ENCODE measurements around the gene ACADL.

DNA sequence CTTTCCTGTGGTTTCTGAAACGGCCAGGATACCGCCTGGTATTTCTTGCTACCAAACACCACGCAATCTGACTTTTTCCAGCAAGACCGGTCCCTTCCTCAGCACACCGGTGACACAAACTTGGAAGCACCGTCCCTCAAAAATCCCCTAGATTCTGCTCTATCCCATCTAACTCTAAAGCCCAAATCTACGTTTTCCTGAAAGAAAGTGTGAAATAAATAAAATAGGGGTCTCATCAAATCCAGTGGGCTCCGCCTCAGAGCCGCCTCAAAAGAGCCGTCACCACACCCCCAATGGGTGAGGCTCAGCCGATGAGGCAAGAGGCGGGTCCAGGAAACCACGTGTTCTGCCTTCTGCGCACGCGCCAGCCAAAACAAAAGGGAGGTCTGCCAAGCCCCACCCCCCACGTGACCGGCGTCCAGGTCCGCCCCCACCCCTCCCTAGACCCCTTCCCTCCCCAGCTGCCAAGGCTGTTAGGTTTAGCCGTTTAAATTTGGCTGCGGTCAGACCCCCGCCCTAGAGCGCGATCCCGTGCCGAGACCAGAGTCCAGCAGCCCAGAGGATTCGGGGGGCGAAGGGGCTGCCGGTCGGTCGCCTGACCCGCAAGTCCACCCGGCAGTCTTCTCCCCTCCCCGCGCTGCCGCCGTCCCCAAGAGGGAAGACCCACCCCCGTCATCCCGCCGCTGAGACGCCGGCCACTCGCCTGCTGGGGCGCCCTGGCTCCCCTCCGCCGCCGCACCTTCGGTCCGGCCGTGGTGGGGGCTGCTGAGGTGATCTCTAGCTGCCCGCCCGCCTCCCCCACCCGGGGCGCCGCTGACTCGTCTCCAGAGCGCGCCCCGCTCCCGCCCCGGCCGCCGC lies 54.6 kb downstream of the ACADL start:
- TF ChIP-seq, protein P1, sequence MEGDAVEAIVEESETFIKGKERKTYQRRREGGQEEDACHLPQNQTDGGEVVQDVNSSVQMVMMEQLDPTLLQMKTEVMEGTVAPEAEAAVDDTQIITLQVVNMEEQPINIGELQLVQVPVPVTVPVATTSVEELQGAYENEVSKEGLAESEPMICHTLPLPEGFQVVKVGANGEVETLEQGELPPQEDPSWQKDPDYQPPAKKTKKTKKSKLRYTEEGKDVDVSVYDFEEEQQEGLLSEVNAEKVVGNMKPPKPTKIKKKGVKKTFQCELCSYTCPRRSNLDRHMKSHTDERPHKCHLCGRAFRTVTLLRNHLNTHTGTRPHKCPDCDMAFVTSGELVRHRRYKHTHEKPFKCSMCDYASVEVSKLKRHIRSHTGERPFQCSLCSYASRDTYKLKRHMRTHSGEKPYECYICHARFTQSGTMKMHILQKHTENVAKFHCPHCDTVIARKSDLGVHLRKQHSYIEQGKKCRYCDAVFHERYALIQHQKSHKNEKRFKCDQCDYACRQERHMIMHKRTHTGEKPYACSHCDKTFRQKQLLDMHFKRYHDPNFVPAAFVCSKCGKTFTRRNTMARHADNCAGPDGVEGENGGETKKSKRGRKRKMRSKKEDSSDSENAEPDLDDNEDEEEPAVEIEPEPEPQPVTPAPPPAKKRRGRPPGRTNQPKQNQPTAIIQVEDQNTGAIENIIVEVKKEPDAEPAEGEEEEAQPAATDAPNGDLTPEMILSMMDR (IDR thresholded peaks at IDR 0.05; ENCODE audit: insufficient read depth, low read length): no peak
- TF ChIP-seq POLR2AphosphoS5 (IDR thresholded peaks at IDR 0.05; ENCODE audit: low read depth): peak; percentile 41; the same call in 1 of the 2 replicates

All from HL-60 (cell line).